Breast epithelium (tissue), 4 donors: ENCODE data around the gene POLR2F. TPM values are rescaled to one million over a fixed set of nuclear protein-coding genes. Genes with fewer than 3 reads are reported as not detected.

Experiments used
- DNase-seq, 2 donors: peaks; one replicate each; pipeline ENCODE4 v3.0.0-alpha.2; 2019; ENCODE audit warnings: low spot score in 2 of 2
- H3K27ac ChIP-seq, 2 donors: fragments of 200-600 bp; sonication (generic) in 1 of 2; one replicate each; pipeline ENCODE4 v1.5.1; 2016 to 2019; ENCODE audit warnings: mild to moderate bottlenecking in 1 of 2
- H3K27me3 ChIP-seq, 2 donors: fragments of 200-600 bp; sonication (generic) in 1 of 2; one replicate each; pipeline versions ENCODE4 v1.5.1 to v1.6.0; 2017 to 2019; ENCODE audit warnings: control low read depth in 1 of 2, mild to moderate bottlenecking in 1 of 2
- H3K36me3 ChIP-seq: fragments of 200-600 bp; one replicate; pipeline ENCODE4 v1.5.1; 2019
- H3K4me1 ChIP-seq, 2 donors: fragments of 200-600 bp; sonication (generic); one replicate each; pipeline ENCODE4 v1.5.1; 2016 to 2019; ENCODE audit warnings: control low read depth in 1 of 2
- H3K4me3 ChIP-seq, 3 donors: fragments of 200-600 bp; sonication (generic); 1 replicate in 2 of 3; 2 replicates in 1 of 3; pipeline ENCODE4 v1.5.1; 2016 to 2019; ENCODE audit warnings: mild to moderate bottlenecking in 3 of 3, moderate library complexity in 2 of 3
- H3K9me3 ChIP-seq, 2 donors: fragments of 200-600 bp; sonication (generic) in 1 of 2; one replicate each; pipeline ENCODE4 v1.5.1; 2016 to 2019; ENCODE audit warnings: control low read depth in 1 of 2
- POLR2A ChIP-seq: fragments of 450-650 bp; IDR thresholded peaks from one replicate; pipeline ENCODE4 v1.6.1; 2016; ENCODE audit warnings: antibody characterized with exemption, mild to moderate bottlenecking, moderate library complexity
- POLR2AphosphoS5 ChIP-seq, 3 donors: sonication (generic); formaldehyde crosslinking; IDR thresholded peaks; one replicate each; pipeline ENCODE4 v1.6.1; 2017; ENCODE audit warnings: antibody characterized with exemption in 3 of 3
- intact Hi-C: fragments of 100-400 bp; cut with DNase I; formaldehyde crosslinking; loops from one replicate; pipeline ENCODE4 v1.15.1; 2023; ENCODE audit warnings: low total_unique reads
- total RNA-seq, 3 donors: library from RNA; depleted of rRNA; stranded (reverse); fragments of >200 nt; gene quantifications; one replicate each; pipeline ENCODE4 v1.1.0, GENCODE V29; 2016
- TF ChIP-seq, protein P1 (sequence below), 3 donors: fragments of 450-650 bp; IDR thresholded peaks; one replicate each; pipeline ENCODE4 v1.5.1; 2016 to 2017; ENCODE audit warnings: antibody characterized with exemption in 3 of 3, mild to moderate bottlenecking in 3 of 3, moderate library complexity in 3 of 3

POLR2F gene
- total RNA-seq, 3 donors from 2014 or later = 66.7 to 93.7 (median 82.4) TPM

DNA sequence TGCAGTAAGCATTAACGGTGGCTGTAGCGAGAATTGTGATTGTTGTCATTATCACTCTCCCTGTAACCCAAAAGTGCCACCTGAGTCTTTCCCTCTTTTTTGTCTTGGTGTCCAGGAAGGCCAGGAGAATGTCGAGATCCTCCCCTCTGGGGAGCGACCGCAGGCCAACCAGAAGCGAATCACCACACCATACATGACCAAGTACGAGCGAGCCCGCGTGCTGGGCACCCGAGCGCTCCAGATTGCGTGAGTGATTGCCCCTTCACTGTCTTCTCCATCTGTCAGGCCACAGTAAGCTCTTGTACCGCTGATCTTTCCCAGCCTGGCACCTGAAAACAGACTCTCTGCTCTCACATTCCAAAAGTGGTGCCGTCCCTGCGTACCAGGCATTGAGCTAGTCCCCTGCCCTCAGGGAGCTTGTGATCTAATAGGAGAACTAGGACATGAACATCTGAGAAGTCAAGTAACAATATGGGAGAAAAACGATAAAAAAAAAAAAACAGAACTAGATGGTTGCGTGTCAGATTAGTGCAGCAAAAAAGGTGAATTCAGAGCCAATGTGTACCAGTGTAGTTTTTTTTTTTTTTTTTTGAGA lies 5.8 kb downstream of the POLR2F start:
- Histone ChIP-seq H3K36me3 (peaks cover 7% of the 10 kb centered on the region), H3K9me3 (no peaks in the 10 kb centered on the region), H3K4me3 (no peak overlapping the region), H3K27ac (no peak overlapping the region), H3K27me3 (no peaks in the 10 kb centered on the region), H3K4me1 (peaks cover 0 to 4% of the 10 kb centered on the region in 2 donors)
- intact Hi-C loops = no loop called here
- no peak for DNase-seq
- TF ChIP-seq POLR2A = no peak

DNA sequence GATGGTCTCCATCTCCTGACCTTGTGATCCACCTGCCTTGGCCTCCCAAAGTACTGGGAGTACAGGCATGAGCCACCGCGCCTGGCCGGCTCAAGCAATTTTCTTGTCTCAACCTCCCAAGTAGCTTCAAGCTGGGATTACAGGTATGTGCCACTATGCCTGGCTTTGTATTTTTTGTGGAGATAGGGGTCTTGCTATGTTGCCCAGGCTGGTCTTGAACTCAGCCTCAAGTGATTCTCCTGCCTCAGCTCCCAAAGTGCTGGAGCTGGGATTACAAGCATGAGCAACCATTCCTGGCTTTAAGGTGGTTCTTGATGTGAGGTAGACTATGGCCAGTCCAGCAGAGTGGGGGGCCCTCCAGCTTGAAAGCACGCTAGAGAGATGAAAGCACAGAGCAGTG lies 7.6 kb downstream of the POLR2F start:
- TF ChIP-seq POLR2A (no peak), POLR2AphosphoS5 (IDR thresholded peaks at IDR 0.05) (no peak)
- TF ChIP-seq, protein P1, sequence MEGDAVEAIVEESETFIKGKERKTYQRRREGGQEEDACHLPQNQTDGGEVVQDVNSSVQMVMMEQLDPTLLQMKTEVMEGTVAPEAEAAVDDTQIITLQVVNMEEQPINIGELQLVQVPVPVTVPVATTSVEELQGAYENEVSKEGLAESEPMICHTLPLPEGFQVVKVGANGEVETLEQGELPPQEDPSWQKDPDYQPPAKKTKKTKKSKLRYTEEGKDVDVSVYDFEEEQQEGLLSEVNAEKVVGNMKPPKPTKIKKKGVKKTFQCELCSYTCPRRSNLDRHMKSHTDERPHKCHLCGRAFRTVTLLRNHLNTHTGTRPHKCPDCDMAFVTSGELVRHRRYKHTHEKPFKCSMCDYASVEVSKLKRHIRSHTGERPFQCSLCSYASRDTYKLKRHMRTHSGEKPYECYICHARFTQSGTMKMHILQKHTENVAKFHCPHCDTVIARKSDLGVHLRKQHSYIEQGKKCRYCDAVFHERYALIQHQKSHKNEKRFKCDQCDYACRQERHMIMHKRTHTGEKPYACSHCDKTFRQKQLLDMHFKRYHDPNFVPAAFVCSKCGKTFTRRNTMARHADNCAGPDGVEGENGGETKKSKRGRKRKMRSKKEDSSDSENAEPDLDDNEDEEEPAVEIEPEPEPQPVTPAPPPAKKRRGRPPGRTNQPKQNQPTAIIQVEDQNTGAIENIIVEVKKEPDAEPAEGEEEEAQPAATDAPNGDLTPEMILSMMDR (IDR thresholded peaks at IDR 0.05) = no peak
- intact Hi-C loops = no loop called here
- H3K36me3 ChIP-seq = peaks cover 7% of the 10 kb centered on the region

DNA sequence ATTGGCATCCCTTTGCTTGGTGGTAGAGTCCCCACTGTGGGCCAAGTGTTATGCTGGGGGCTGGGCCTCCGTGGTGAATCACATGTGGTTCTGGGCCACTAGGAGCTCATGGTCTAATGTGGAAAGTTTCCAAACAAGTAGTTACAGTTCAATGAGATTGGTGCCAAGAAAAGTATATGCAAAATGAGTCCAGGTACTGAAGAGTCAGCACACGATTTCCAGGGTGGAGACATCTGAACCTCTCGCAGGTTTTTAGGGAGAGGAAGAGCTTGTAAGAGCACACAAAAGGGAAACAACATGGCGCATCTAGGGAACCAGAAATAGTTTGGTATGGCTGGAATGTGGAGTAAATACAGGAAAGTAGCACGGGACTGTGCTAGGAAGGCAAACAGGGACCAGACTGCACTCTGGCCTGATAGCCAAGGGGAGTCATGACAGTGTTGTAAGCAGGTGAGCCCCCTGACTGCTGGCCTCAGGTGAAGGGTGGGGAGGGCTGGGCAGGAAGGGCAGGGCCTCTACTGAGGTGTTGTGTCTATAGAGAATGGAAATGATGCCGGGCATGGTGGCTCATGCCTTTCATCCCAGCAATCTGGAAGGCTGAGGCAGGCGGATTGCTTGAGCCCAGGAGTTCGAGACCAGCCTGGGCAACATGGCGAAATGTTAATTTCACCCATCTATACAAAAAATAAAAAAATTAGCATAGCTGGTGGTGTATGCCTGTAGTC lies 12.6 kb downstream of the POLR2F start:
- Histone ChIP-seq H3K4me1 (no peaks in the 10 kb centered on the region), H3K4me3 (no peak overlapping the region), H3K36me3 (no peaks in the 10 kb centered on the region), H3K27me3 (no peaks in the 10 kb centered on the region), H3K9me3 (no peaks in the 10 kb centered on the region), H3K27ac (peak overlapping the region in 1 of 2 donors; percentile 41)
- intact Hi-C loops = no loop called here
- no peak for TF ChIP-seq POLR2AphosphoS5 (IDR thresholded peaks at IDR 0.05)
- TF ChIP-seq POLR2A = no peak
- TF ChIP-seq, protein P1 (IDR thresholded peaks at IDR 0.05) = no peak
- DNase-seq = no peak

More for the DNA sequence above, 7.6 kb downstream of the POLR2F start:
- no peak overlapping the region for H3K27ac ChIP-seq
- no peak overlapping the region for H3K4me3 ChIP-seq
- no peak for DNase-seq
- H3K4me1 ChIP-seq = no peaks in the 10 kb centered on the region
- no peaks in the 10 kb centered on the region for H3K27me3 ChIP-seq
- no peaks in the 10 kb centered on the region for H3K9me3 ChIP-seq

DNA sequence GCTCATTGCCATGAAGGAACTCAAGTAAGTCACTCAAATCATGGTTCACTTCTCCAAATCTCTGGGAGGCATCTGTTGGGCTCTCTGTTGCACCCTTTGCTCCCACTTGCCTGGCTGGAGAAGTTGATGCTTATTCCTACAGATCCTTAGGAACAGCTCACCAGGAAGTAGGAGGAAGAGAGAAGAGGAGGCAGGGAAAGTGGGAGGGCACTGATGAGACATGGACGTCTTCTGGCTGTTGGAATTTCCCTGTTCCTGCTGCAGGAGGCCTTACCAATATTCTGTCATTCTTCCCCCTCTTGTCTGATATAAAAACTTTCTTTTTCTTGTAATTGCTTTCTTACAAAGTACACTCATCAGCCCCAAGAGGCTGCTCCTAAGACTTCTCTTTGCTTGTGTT lies 13.6 kb downstream of the POLR2F start:
- TF ChIP-seq POLR2A = no peak
- TF ChIP-seq POLR2AphosphoS5 (IDR thresholded peaks at IDR 0.05) = no peak
- TF ChIP-seq, protein P1 (IDR thresholded peaks at IDR 0.05) = no peak
- Histone ChIP-seq H3K4me3 (no peak overlapping the region), H3K4me1 (no peaks in the 10 kb centered on the region), H3K9me3 (no peaks in the 10 kb centered on the region), H3K36me3 (no peaks in the 10 kb centered on the region), H3K27ac (no peak overlapping the region), H3K27me3 (no peaks in the 10 kb centered on the region)
- intact Hi-C loops = no loop called here
- DNase-seq = no peak

DNA sequence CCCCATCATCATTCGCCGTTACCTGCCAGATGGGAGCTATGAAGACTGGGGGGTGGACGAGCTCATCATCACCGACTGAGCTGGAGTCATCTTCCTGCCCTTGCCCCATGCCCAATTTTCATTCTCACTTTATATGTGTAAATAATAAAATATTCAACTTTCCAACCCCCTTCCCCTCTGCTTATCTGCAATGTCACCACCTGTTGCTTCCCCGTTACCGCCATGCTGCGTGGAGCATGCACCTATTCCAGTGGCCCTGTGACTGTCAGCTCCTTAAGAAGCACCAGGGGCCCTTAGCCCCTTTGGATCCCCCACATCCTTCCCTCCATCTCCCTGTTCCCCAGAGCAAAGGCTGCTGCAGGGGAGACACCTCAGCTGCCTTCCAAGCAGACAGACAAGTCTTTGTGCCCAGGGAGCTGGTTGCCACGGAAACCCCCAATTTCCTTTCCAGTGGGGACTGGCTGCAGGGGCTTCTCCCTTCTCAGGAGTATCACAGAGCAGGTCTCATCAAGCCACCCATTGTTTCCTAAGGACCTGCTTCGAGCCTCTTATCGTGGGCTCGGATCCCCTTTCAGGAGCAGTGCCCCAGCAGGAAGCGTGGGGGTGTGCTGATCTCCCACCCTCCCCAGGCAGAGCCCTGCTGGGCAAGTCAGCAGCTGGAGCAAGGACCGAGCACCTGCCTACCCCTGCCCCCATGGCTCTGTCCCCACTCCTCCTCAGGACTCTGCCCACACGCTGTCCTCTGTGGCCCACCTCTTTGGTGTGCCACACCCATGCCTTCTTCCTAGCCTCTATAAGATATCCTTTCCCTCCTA lies 14.3 kb downstream of the POLR2F start:
- Histone ChIP-seq H3K9me3 (no peaks in the 10 kb centered on the region), H3K36me3 (no peaks in the 10 kb centered on the region), H3K27me3 (no peaks in the 10 kb centered on the region), H3K4me3 (no peak overlapping the region), H3K27ac (peak overlapping the region in 1 of 2 donors; percentile 54), H3K4me1 (no peaks in the 10 kb centered on the region)
- DNase-seq = no peak
- intact Hi-C loops = no loop called here
- TF ChIP-seq, protein P1 (IDR thresholded peaks at IDR 0.05) = no peak
- TF ChIP-seq POLR2A (no peak), POLR2AphosphoS5 (IDR thresholded peaks at IDR 0.05) (no peak)
